Measurements from ENCODE around the gene MAP3K10. TPM values are rescaled to one million over a fixed set of nuclear protein-coding genes. Genes with fewer than 3 reads are reported as not detected.
"Not testable (repeated sequence)": the region's sequence is repeated elsewhere in the genome, so short reads cannot be mapped to it uniquely, and the experiment has no call there.

The MAP3K10 gene
- polyA plus RNA-seq, 3 donors, result 9.2 to 19.6 (median 17.4) TPM

GRCh38 chr19:40213251-40213829, 22.1 kb downstream of the MAP3K10 start:
- DNase-seq (ENCODE audit: extremely low read depth in 1 of 11, low read depth in 9 of 11, low spot score in 4 of 11), result no peak

- no peak for DNase-seq (ENCODE audit: extremely low read depth in 1 of 11, low read depth in 9 of 11, low spot score in 4 of 11)
Observed at GRCh38 chr19:40213882-40214570, 22.8 kb downstream of the MAP3K10 start.

GRCh38 chr19:40214936-40215335, 23.7 kb downstream of the MAP3K10 start:
- no peak for DNase-seq (ENCODE audit: extremely low read depth in 1 of 11, low read depth in 9 of 11, low spot score in 4 of 11)

GRCh38 chr19:40216013-40216776, 25.0 kb downstream of the MAP3K10 start:
- DNase-seq (ENCODE audit: extremely low read depth in 1 of 11, low read depth in 9 of 11, low spot score in 4 of 11), result no peak

GRCh38 chr19:40216777-40217026, 25.5 kb downstream of the MAP3K10 start:
- DNase-seq (ENCODE audit: extremely low read depth in 1 of 11, low read depth in 9 of 11, low spot score in 4 of 11), result no peak

- DNase-seq (ENCODE audit: extremely low read depth in 1 of 11, low read depth in 9 of 11, low spot score in 4 of 11), result no peak
Observed at GRCh38 chr19:40217027-40217810, 26.0 kb downstream of the MAP3K10 start.

GRCh38 chr19:40217934-40218890, 27.0 kb downstream of the MAP3K10 start, which contains the start of gene TTC9B:
TTC9B (minus strand) TSS chr19:40218384; CDS start chr19:40218381, 3 bp downstream.
- no peak for DNase-seq (ENCODE audit: extremely low read depth in 1 of 11, low read depth in 9 of 11, low spot score in 4 of 11)

GRCh38 chr19:40219029-40219428, 27.8 kb downstream of the MAP3K10 start:
- DNase-seq (ENCODE audit: extremely low read depth in 1 of 11, low read depth in 9 of 11, low spot score in 4 of 11), result not testable (repeated sequence)

- no peak for DNase-seq (ENCODE audit: extremely low read depth in 1 of 11, low read depth in 9 of 11, low spot score in 4 of 11)
Observed at GRCh38 chr19:40219721-40220276, 28.6 kb downstream of the MAP3K10 start.

- no peak for DNase-seq (ENCODE audit: extremely low read depth in 1 of 11, low read depth in 9 of 11, low spot score in 4 of 11)
Observed at GRCh38 chr19:40220674-40221073, 29.4 kb downstream of the MAP3K10 start.

- peak; percentile 56 to 89 (median 68) for DNase-seq (ENCODE audit: extremely low read depth in 1 of 11, low read depth in 9 of 11, low spot score in 4 of 11)
Observed at GRCh38 chr19:40221858-40222619, 30.8 kb downstream of the MAP3K10 start.

- DNase-seq (ENCODE audit: extremely low read depth in 1 of 11, low read depth in 9 of 11, low spot score in 4 of 11), result no peak
Observed at GRCh38 chr19:40223135-40223822, 32.1 kb downstream of the MAP3K10 start.

GRCh38 chr19:40224342-40225150, 33.3 kb downstream of the MAP3K10 start:
- no peak for DNase-seq (ENCODE audit: extremely low read depth in 1 of 11, low read depth in 9 of 11, low spot score in 4 of 11)

GRCh38 chr19:40225440-40226305, 34.4 kb downstream of the MAP3K10 start:
- no peak for DNase-seq (ENCODE audit: extremely low read depth in 1 of 11, low read depth in 9 of 11, low spot score in 4 of 11)

- DNase-seq (ENCODE audit: extremely low read depth in 1 of 11, low read depth in 9 of 11, low spot score in 4 of 11), result no peak
Observed at GRCh38 chr19:40228346-40228745, 37.1 kb downstream of the MAP3K10 start.

All from renal cortex interstitium (tissue), 11 donors.